ENCODE data around the gene RAI14. TPM values are rescaled to one million over a fixed set of nuclear protein-coding genes. Genes with fewer than 3 reads are reported as not detected.

RAI14 gene
- total RNA-seq, 1 donor from 2014 or later, result 7.1 TPM

- no peak for DNase-seq
- no peak for ATAC-seq
- intact Hi-C loops (cut with micrococcal nuclease), result no loop called here
Observed at GRCh38 chr5:34859253-34859652, 203.1 kb downstream of the RAI14 start.

GRCh38 chr5:34863946-34864345 lies 207.8 kb downstream of the RAI14 start:
- no peak for ATAC-seq
- intact Hi-C loops (cut with micrococcal nuclease), result no loop called here
- DNase-seq, result no peak

GRCh38 chr5:34865091-34865490 lies 209.0 kb downstream of the RAI14 start:
- ATAC-seq, result no peak
- no peak for DNase-seq
- intact Hi-C loops (cut with micrococcal nuclease), result no loop called here

- intact Hi-C loops (cut with micrococcal nuclease), result no loop called here
- DNase-seq (peak; percentile 28), ATAC-seq (no peak)
Observed at GRCh38 chr5:34866989-34867471, 210.9 kb downstream of the RAI14 start.

- no peak for DNase-seq
- intact Hi-C loops (cut with micrococcal nuclease), result no loop called here
- ATAC-seq, result no peak
Observed at GRCh38 chr5:34867660-34868059, 211.5 kb downstream of the RAI14 start.

GRCh38 chr5:34868791-34869190 lies 212.7 kb downstream of the RAI14 start:
- ATAC-seq (no peak), DNase-seq (no peak)
- intact Hi-C loops (cut with micrococcal nuclease), result no loop called here

- DNase-seq (no peak), ATAC-seq (no peak)
- intact Hi-C loops (cut with micrococcal nuclease), result no loop called here
Observed at GRCh38 chr5:34869256-34869655, 213.1 kb downstream of the RAI14 start.

GRCh38 chr5:34870382-34870781 lies 214.3 kb downstream of the RAI14 start:
- no peak for DNase-seq
- no peak for ATAC-seq
- intact Hi-C loops (cut with micrococcal nuclease), result no loop called here

GRCh38 chr5:34876275-34876674 lies 220.1 kb downstream of the RAI14 start:
- no peak for DNase-seq
- intact Hi-C loops (cut with micrococcal nuclease), result no loop called here
- no peak for ATAC-seq

GRCh38 chr5:34881246-34881645 lies 225.1 kb downstream of the RAI14 start:
- no peak for DNase-seq
- ATAC-seq, result no peak
- intact Hi-C loops (cut with micrococcal nuclease), result no loop called here

Other genes with a start within 250 kb of the RAI14 start
- gene TTC23L, start 182.8 kb downstream of the RAI14 start, total RNA-seq, result not detected